ENCODE measurements around the gene OXLD1.
"Not testable (repeated sequence)": the region's sequence is repeated elsewhere in the genome, so short reads cannot be mapped to it uniquely, and the experiment has no call there.

The OXLD1 gene

DNA sequence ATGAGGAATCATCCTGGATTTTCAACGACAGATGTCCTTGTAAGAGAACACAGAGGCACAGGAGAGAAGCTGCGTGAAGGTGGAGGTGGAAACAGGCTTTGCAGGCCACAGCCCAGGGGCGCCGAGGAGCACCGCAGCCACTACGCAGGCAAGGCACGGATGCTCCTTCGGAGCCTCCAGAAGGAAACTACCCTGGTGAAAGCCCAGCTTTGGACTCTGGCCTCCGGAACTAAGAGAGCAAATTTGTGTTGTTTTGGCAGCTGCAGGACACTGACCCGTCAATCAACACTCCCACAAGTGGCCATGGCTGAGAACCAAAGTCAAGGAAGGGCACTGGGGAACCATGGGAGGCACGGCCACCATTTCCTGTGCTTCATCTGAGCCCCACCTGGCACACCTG, 13.7 kb upstream of the OXLD1 start:
- H3K27ac ChIP-seq, result no peak overlapping the region
- TF ChIP-seq ZFX (IDR thresholded peaks at IDR 0.05; ENCODE audit: borderline replicate concordance), result no peak
- TF ChIP-seq, protein P1, sequence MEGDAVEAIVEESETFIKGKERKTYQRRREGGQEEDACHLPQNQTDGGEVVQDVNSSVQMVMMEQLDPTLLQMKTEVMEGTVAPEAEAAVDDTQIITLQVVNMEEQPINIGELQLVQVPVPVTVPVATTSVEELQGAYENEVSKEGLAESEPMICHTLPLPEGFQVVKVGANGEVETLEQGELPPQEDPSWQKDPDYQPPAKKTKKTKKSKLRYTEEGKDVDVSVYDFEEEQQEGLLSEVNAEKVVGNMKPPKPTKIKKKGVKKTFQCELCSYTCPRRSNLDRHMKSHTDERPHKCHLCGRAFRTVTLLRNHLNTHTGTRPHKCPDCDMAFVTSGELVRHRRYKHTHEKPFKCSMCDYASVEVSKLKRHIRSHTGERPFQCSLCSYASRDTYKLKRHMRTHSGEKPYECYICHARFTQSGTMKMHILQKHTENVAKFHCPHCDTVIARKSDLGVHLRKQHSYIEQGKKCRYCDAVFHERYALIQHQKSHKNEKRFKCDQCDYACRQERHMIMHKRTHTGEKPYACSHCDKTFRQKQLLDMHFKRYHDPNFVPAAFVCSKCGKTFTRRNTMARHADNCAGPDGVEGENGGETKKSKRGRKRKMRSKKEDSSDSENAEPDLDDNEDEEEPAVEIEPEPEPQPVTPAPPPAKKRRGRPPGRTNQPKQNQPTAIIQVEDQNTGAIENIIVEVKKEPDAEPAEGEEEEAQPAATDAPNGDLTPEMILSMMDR (IDR thresholded peaks at IDR 0.05), result no peak

DNA sequence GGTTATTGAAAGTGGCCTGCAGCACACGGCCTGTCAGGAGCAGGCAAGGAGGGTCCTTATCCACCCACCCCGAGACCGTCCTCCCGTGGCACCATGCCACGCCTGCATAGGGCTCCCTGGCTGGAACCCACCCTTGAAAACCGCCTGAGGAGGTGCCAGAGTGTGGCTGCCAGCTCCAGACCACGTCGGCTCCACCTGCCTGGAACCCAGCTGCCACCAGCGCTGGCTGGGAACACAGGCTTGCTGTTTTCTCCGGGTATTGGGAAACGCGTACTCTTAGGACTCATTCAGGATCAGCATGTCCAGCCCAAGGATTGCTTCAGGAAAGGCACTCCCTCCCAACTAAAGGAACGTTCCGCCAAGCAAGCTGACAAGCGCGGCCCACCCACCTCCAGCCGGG, 10.5 kb upstream of the OXLD1 start:
- H3K27ac ChIP-seq, result no peak overlapping the region
- TF ChIP-seq, protein P1 (IDR thresholded peaks at IDR 0.05), result no peak
- TF ChIP-seq ZFX (IDR thresholded peaks at IDR 0.05; ENCODE audit: borderline replicate concordance), result no peak

DNA sequence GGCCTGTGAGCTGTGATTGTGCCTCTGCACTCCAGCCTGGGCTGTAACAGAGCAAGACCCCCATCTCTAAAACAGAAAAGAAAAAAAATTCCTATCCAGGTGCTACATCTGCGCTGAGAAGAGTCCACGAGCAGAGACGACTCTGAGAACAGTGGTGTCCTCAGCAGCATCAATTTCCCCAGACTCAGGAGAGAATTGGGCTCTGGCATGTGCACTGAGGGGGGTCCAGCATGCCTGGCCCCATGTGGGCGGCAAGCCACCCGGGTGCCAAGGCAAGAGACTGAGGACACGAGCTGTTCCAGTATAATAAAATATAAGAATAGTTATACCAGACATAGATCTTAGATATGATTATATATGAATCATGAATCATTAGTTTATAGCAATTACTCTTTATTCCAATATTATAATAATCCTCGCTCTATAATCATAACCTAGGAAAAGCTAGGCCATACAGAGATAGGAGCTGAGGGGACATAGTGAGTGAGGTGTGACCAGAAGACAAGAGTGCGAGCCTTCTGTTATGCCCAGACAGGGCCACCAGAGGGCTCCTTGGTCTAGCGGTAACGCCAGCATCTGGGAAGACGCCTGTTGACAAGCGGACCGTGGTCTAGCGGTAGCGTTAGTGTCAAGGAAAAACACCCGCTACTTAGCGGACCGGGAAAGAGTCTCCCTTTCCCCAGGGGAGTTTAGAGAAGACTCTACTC, 9.3 kb upstream of the OXLD1 start:
- TF ChIP-seq, protein P1 (IDR thresholded peaks at IDR 0.05), result peak; percentile 72
- H3K27ac ChIP-seq, result not testable (repeated sequence)

DNA sequence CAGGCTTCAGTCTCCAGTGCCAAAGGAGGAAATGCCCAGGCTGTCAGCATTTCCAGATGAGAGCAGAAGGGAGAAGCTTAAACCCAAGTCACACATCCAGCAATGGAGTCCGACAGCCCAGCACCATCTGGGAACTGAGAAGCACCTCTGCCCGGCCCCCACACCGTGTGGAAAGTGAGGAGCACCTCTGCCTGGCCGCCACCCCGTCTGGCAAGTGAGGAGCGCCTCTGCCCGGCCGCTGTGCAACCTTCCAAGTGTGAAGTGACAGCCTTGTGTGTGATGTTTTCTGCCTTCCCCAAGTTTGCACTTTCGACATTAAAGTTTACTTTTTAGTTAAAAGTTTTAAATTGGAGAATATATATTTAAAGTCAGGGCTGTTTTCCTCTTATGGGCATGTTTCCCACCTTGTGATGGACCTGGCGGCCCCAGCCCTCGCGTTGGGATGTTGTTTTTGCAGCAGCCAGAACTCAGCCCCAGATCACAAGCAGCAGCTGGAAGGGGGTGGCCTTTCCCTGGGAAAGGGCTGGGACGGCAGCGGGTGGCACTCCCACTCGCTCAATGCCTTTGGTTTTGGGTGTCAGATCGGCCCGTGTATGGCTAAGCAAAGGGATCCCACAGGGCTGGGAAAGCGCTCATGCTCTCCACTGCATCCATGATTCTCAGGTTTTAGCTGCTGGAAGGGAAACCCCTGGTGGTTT, 7.3 kb upstream of the OXLD1 start:
- H3K27ac ChIP-seq, result no peak overlapping the region
- TF ChIP-seq, protein P1 (IDR thresholded peaks at IDR 0.05), result no peak
- TF ChIP-seq ZFX (IDR thresholded peaks at IDR 0.05; ENCODE audit: borderline replicate concordance), result no peak

DNA sequence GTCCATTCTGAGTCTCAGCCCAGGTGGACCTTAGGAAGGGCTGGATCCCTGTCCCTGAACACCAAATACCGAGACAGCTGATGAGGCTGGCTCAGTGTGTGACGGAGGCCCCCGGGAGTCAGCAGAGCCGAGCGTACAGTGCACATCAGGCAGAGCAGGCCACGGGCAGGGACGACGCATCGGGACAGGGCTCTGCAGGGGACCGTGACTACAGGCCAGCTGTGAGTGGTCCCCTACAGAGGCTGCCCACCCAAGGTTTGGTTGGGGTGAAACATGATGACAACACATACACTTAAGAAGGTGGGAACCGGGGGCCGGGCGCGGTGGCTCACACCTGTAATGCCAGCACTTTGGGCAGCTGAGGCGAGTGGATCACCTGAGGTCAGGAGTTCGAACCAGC, 6.5 kb upstream of the OXLD1 start:
- H3K27ac ChIP-seq, result no peak overlapping the region
- no peak for TF ChIP-seq ZFX (IDR thresholded peaks at IDR 0.05; ENCODE audit: borderline replicate concordance)
- TF ChIP-seq, protein P1 (IDR thresholded peaks at IDR 0.05), result no peak

DNA sequence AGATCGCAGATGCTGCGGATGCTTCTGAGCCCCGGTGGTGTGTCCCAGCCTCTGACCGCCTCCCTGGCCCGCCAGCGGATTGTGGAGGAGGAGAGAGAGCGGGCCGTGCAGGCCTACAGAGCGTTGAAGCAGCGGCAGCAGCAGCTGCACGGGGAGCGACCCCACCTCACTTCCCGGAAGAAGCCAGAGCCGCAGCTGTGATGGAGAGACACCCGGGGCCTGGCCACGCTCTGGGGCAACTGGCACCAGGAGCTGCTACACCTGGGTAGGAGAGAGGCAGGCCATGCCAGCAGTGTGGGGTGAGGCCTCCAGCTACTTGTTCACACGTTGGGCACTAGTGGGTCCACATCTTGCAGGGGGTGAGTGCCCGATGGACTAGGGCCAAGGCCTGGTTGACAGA, 6.1 kb upstream of the OXLD1 start:
- H3K27ac ChIP-seq, result no peak overlapping the region
- TF ChIP-seq, protein P1 (IDR thresholded peaks at IDR 0.05), result no peak
- no peak for TF ChIP-seq ZFX (IDR thresholded peaks at IDR 0.05; ENCODE audit: borderline replicate concordance)

DNA sequence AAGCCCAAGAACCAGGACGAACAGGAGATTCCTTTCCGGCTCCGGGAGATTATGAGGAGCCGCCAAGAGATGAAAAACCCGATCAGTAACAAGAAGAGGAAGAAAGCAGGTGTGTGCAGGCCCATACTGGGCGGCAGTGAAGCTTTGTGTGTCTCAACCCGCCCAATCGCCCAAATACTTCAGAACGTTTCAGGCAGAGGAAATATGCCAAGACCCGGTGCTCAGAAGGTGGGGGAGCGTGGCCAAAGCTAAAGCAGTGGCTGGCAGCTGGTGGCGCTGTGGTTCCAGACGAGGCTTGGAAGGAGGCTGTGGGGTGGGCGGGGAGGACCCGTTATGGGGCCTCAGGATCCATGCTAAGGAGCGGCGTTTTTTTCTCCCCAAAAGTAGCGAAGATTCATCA, 1.3 kb upstream of the OXLD1 start:
- H3K27ac ChIP-seq, result peak overlapping the region; percentile 84
- TF ChIP-seq, protein P1 (IDR thresholded peaks at IDR 0.05), result 0 out of 2 replicates have a peak, but pooled peaks have one; percentile 9
- TF ChIP-seq ZFX (IDR thresholded peaks at IDR 0.05; ENCODE audit: borderline replicate concordance), result no peak

Data from 22Rv1 (cell line).